HepG2 (cell line): Measurements from ENCODE around the gene C12orf60. TPM values are rescaled to one million over a fixed set of nuclear protein-coding genes. Genes with fewer than 3 reads are reported as not detected.

ENCODE experiments used
- ATAC-seq: fragments of 200-7000 bp; cut with Tn5 transposase; 3 replicates; pipeline ENCODE4 v1.9.1; 2020; ENCODE audit warnings: mild to moderate bottlenecking, moderate library complexity
- BruUV-seq: library from RNA; stranded (reverse); fragments of 400-500 nt; replicated peaks from 2 replicates; lab custom pipeline; 2021; lab: Mats Ljungman, UMichigan
- CTCF ChIA-PET: fragments of 300-600 bp; formaldehyde crosslinking; extraction: SDS; loops from one replicate; lab custom pipeline; 2021; ENCODE audit warnings: low total read pairs, inconsistent platforms, low intra/inter-chr PET ratio; lab: Yijun Ruan, JAX
- POLR2A ChIA-PET: fragments of 350-600 bp; sonication (Branson Sonifier 250); formaldehyde crosslinking; loops from one replicate; lab custom pipeline; 2020; ENCODE audit warnings: antibody characterized with exemption, inconsistent platforms; lab: Yijun Ruan, JAX
- DNase-seq: peaks from one replicate; pipeline ENCODE4 v3.0.0-alpha.2; 2015; ENCODE audit warnings: low spot score
- FAIRE-seq: peaks from 3 replicates; lab custom pipeline; 2011; peaks lifted over from hg19 to GRCh38; lab: Jason Lieb, UNC
- H2AFZ ChIP-seq: one replicate; pipeline ENCODE4 v1.6.1; 2011; ENCODE audit warnings: low read length, inconsistent platforms
- H3K27ac ChIP-seq: fragments of 300-600 bp; 3 replicates; pipeline ENCODE4 v1.8.0; 2011; ENCODE audit warnings: mixed run types, mild to moderate bottlenecking, mixed read lengths, low read length, inconsistent platforms; ENCODE audit not compliant: insufficient read depth; ENCODE audit errors: extremely low read length
- H3K27me3 ChIP-seq, 2 experiments: fragments of 200-600 bp in 1 of 2; 2 replicates in 1 of 2; 3 replicates in 1 of 2; pipeline versions ENCODE4 v1.6.0 to v1.8.0; 2011; ENCODE audit warnings: low read length in 2 of 2, mild to moderate bottlenecking in 2 of 2, moderate library complexity in 2 of 2, inconsistent platforms in 1 of 2; ENCODE audit not compliant: insufficient read depth in 2 of 2, control insufficient read depth in 1 of 2
- H3K36me3 ChIP-seq, 2 experiments: fragments of 200-600 bp in 1 of 2; replicated peaks in 1 of 2; 2 replicates in 1 of 2; 3 replicates in 1 of 2; pipeline versions ENCODE4 v1.5.1 to v1.8.0; 2011; ENCODE audit warnings: low read length in 2 of 2, inconsistent platforms in 1 of 2; ENCODE audit not compliant: insufficient read depth in 2 of 2, control insufficient read depth in 1 of 2
- H3K4me1 ChIP-seq: 2 replicates; pipeline ENCODE4 v1.5.1; 2012; ENCODE audit warnings: low read length, inconsistent platforms; ENCODE audit not compliant: insufficient read depth
- H3K4me2 ChIP-seq: 2 replicates; pipeline ENCODE4 v1.6.0; 2011; ENCODE audit warnings: low read depth, low read length, inconsistent platforms
- H3K4me3 ChIP-seq, 3 experiments: fragments of 200-600 bp in 1 of 3; sonication (generic), shearing (Covaris generic) in 1 of 3; replicated peaks in 1 of 3; 2 replicates each; pipeline ENCODE4 v1.5.1; 2011 to 2016; ENCODE audit warnings: low read length in 3 of 3, inconsistent platforms in 2 of 3, low read depth in 2 of 3, mild to moderate bottlenecking in 2 of 3, control low read depth in 1 of 3, mixed read lengths in 1 of 3; ENCODE audit not compliant: insufficient read depth in 1 of 3
- H3K79me2 ChIP-seq: one replicate; pipeline ENCODE4 v1.6.1; 2011; ENCODE audit warnings: low read length, inconsistent platforms; ENCODE audit not compliant: insufficient read depth
- H3K9ac ChIP-seq: 2 replicates; pipeline ENCODE4 v1.6.0; 2011; ENCODE audit warnings: mild to moderate bottlenecking, low read depth, low read length, inconsistent platforms; ENCODE audit not compliant: insufficient read depth
- H3K9me3 ChIP-seq: 2 replicates; pipeline ENCODE4 v1.5.1; 2012; ENCODE audit warnings: mild to moderate bottlenecking, low read length
- H4K20me1 ChIP-seq: 2 replicates; pipeline ENCODE4 v1.6.0; 2011; ENCODE audit warnings: inconsistent platforms, mild to moderate bottlenecking, low read length, moderate library complexity; ENCODE audit not compliant: insufficient read depth
- CHD2 ChIP-seq: IDR thresholded peaks from 2 replicates; pipeline ENCODE4 v1.6.1; 2011; ENCODE audit warnings: low read depth, low read length, improper control_type of control experiment
- GZF1 ChIP-seq: sonication (generic); formaldehyde crosslinking; IDR thresholded peaks from 2 replicates; pipeline ENCODE4 v1.5.1; 2020; ENCODE audit warnings: mild to moderate bottlenecking, missing genetic modification reagents
- HOXA5 ChIP-seq: sonication (generic); formaldehyde crosslinking; IDR thresholded peaks from 2 replicates; pipeline ENCODE4 v1.4.0; 2020; ENCODE audit warnings: missing genetic modification reagents
- KDM1A ChIP-seq: IDR thresholded peaks from 2 replicates; pipeline ENCODE4 v1.6.1; 2016; ENCODE audit warnings: missing compliant biosample characterization
- MTA1 ChIP-seq: sonication (generic); formaldehyde crosslinking; IDR thresholded peaks from 2 replicates; pipeline ENCODE4 v1.4.0; 2020; ENCODE audit warnings: missing genetic modification reagents, mild to moderate bottlenecking, borderline replicate concordance
- RFX1 ChIP-seq: fragments of 450-650 bp; IDR thresholded peaks from 2 replicates; pipeline ENCODE4 v1.6.1; 2017
- ZC3H4 ChIP-seq: sonication (generic); formaldehyde crosslinking; IDR thresholded peaks from 2 replicates; pipeline ENCODE4 v1.4.0; 2020; ENCODE audit warnings: missing genetic modification reagents, borderline replicate concordance
- ZNF451 ChIP-seq: sonication (generic); formaldehyde crosslinking; IDR thresholded peaks from 2 replicates; pipeline ENCODE4 v1.5.0; 2020; ENCODE audit warnings: mild to moderate bottlenecking, missing genetic modification reagents
- ZNF496 ChIP-seq: sonication (generic); formaldehyde crosslinking; IDR thresholded peaks from 2 replicates; pipeline ENCODE4 v1.8.1; 2023; ENCODE audit warnings: mild to moderate bottlenecking, moderate library complexity, missing genetic modification reagents; ENCODE audit not compliant: insufficient replicate concordance
- ZNF549 ChIP-seq: sonication (generic); formaldehyde crosslinking; IDR thresholded peaks from 2 replicates; pipeline ENCODE4 v1.5.0; 2020; ENCODE audit warnings: missing genetic modification reagents
- ZNF724P ChIP-seq: sonication (generic); formaldehyde crosslinking; IDR thresholded peaks from 2 replicates; pipeline ENCODE4 v1.8.0; 2022; ENCODE audit warnings: missing genetic modification reagents, borderline replicate concordance
- WGBS: methylation state at CpG from one replicate; pipeline ENCODE4 v1.1.6; 2017; ENCODE audit warnings: low lambda C conversion rate; 5-methylcytosine and 5-hydroxymethylcytosine counted together
- in situ Hi-C: cut with HindIII; loops from 2 replicates; pipeline ENCODE4 v1.10.0; 2017; ENCODE audit warnings: low pct_unique_long_range_greater_than_20kb; ENCODE audit not compliant: extremely low pct_ligation_motif_present
- intact Hi-C: fragments of 100-400 bp; cut with micrococcal nuclease; formaldehyde crosslinking; loops from one replicate; pipeline ENCODE4 v1.10.0; 2022; ENCODE audit not compliant: unreplicated experiment
- polyA plus RNA-seq, 8 experiments: library from polyadenylated mRNA; depleted of rRNA in 3 of 8; stranded (reverse) in 7 of 8; unstranded in 1 of 8; fragments of >200 nt; fragmentation: Illumina TruSeq in 4 of 8; extraction: Trizol in 4 of 8; gene quantifications; 2 replicates each; pipeline versions ENCODE4 v1.2.1 to v1.2.3, GENCODE V29; 2011 to 2016; ENCODE audit warnings: low read depth in 4 of 8, missing spikeins in 1 of 8, mixed read lengths in 1 of 8; ENCODE audit not compliant: insufficient read depth in 1 of 8
- total RNA-seq, 5 experiments: library from RNA; depleted of rRNA; stranded (reverse); fragments of >200 nt; fragmentation: Illumina TruSeq; extraction: Trizol; gene quantifications; 2 replicates each; pipeline ENCODE4 v1.2.3, GENCODE V29; 2016; ENCODE audit warnings: low read depth in 1 of 5
- TF ChIP-seq, protein P1 (sequence below): sonication (generic); formaldehyde crosslinking; IDR thresholded peaks from 2 replicates; pipeline ENCODE4 v1.4.0; 2020; ENCODE audit warnings: mild to moderate bottlenecking, missing genetic modification reagents
- TF ChIP-seq, protein P2 (sequence below): sonication (generic); formaldehyde crosslinking; IDR thresholded peaks from 2 replicates; pipeline ENCODE4 v1.4.0; 2020; ENCODE audit warnings: missing genetic modification reagents

C12orf60 gene
- total and polyA plus RNA-seq, 2 of the 13 experiments (the other 11 are each of a cell fraction or from before 2014, with no cell fraction given) = 0.55 to 1.4 TPM

DNA sequence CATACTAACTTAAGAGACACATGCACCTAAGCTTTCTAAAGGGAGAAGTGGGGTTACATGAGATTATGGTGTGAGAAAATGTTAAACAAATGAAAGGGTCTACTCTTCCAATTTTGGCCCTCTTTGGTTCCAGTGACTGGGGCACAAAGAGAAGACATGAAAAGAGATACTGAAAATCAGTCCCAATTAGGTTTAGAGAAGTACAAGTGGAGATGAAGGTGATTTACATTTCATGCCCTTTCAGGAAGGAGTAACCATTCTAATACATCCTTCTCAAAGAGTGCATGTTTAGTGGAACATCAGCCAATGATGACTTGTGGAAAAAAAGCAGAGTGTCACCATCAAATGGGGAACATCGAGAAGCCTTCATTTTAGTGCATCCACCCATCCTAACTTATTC is 67.8 kb downstream of the C12orf60 start (continued):
- TF ChIP-seq, protein P1, sequence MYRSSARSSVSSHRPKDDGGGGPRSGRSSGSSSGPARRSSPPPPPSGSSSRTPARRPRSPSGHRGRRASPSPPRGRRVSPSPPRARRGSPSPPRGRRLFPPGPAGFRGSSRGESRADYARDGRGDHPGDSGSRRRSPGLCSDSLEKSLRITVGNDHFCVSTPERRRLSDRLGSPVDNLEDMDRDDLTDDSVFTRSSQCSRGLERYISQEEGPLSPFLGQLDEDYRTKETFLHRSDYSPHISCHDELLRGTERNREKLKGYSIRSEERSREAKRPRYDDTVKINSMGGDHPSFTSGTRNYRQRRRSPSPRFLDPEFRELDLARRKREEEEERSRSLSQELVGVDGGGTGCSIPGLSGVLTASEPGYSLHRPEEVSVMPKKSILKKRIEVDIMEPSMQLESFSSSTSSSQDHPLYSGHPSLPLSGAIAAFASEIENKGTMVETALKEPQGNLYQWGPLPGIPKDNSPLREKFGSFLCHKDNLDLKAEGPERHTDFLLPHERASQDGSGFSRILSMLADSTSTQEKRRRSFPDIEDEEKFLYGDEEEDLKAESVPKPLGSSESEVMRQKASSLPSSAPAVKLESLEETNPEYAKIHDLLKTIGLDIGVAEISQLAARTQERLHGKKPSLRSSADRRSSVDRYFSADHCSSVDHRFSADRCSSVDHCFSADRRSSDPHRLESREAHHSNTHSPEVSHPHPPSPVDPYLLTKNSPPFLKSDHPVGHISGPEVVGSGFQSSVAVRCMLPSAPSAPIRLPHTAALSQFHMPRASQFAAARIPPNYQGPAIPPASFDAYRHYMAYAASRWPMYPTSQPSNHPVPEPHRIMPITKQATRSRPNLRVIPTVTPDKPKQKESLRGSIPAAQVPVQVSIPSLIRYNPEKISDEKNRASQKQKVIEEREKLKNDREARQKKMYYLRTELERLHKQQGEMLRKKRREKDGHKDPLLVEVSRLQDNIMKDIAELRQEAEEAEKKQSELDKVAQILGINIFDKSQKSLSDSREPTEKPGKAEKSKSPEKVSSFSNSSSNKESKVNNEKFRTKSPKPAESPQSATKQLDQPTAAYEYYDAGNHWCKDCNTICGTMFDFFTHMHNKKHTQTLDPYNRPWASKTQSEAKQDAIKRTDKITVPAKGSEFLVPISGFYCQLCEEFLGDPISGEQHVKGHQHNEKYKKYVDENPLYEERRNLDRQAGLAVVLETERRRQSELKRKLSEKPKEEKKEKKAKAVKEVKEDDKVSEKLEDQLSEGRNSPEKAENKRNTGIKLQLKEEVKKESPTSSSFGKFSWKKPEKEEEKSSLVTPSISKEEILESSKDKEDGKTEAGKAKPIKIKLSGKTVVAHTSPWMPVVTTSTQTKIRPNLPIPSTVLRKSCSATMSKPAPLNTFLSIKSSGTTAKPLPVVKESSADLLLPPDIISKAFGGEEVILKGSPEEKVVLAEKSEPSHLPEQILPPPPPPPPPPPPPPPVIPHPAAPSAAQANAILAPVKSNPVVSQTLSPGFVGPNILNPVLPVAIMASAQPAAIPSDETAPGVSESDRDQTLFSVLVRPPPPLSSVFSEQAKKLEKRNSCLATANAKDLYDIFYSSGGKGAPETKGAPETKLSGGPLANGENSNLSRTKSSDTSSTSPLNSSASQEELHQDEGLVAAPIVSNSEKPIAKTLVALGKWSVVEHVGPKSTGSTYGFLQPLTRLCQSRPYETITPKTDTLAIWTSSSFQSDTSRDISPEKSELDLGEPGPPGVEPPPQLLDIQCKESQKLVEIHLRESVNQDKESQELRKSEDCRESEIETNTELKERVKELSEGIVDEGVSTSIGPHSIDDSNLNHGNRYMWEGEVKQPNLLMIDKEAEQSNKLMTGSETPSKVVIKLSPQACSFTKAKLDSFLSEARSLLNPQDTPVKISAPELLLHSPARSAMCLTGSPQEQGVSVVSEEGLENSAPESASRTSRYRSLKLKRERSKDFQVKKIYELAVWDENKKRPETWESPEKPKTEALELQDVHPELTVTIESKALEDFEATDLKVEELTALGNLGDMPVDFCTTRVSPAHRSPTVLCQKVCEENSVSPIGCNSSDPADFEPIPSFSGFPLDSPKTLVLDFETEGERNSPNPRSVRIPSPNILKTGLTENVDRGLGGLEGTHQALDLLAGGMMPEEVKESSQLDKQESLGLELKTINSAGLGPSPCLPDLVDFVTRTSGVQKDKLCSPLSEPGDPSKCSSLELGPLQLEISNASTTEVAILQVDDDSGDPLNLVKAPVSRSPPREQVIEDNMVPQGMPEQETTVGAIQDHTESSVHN = no peak
- TF ChIP-seq RFX1 = no peak
- TF ChIP-seq ZC3H4 (CRISPR knock-in tag) = no peak
- no peak for TF ChIP-seq ZNF549 (CRISPR knock-in tag)
- TF ChIP-seq ZNF496 (CRISPR knock-in tag) = no peak
- no peak for TF ChIP-seq CHD2

DNA sequence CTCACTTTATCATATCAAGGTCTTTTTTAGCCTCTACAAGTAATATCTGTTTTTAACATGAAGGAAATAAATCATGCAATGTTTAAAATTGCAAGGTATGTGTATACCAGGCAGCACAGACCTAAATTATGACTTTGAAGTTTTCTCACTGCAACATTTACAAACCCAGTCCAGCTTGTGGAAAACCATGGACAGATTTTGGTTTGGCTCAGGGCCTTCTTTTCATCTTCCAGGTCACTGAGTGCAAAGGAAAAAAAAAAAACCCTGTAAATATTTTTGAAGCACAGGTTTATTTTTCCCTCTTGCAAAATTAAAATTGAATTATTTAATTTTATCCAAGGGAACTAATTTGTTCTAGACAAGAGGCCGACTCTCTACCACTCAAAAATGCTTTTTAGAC is 68.4 kb downstream of the C12orf60 start:
- no TSS peak for BruUV-seq
- Histone ChIP-seq H3K27me3 (no peaks in the 10 kb centered on the region), H4K20me1 (no peaks in the 10 kb centered on the region), H3K27ac (no peak overlapping the region), H3K79me2 (no peaks in the 10 kb centered on the region), H2AFZ (no peak overlapping the region), H3K4me1 (no peaks in the 10 kb centered on the region), H3K36me3 (no peaks in the 10 kb centered on the region), H3K4me2 (no peak overlapping the region), H3K9me3 (no peaks in the 10 kb centered on the region), H3K9ac (no peak overlapping the region), H3K4me3 (no peak overlapping the region)
- 3% methylated on average over 1 of the region's 1 CpG for WGBS
- no peak for FAIRE-seq
- intact Hi-C loops = no loop called here
- ATAC-seq = no peak
- in situ Hi-C loops = no loop called here
- DNase-seq = no peak
- POLR2A ChIA-PET = no interaction called here
- CTCF ChIA-PET = no interaction called here
- TF ChIP-seq ZNF451 (no peak), GZF1 (no peak), ZNF724P (CRISPR knock-in tag) (no peak), HOXA5 (CRISPR knock-in tag) (no peak), MTA1 (CRISPR knock-in tag) (no peak), KDM1A (CRISPR knock-in tag) (no peak)
- TF ChIP-seq, protein P2, sequence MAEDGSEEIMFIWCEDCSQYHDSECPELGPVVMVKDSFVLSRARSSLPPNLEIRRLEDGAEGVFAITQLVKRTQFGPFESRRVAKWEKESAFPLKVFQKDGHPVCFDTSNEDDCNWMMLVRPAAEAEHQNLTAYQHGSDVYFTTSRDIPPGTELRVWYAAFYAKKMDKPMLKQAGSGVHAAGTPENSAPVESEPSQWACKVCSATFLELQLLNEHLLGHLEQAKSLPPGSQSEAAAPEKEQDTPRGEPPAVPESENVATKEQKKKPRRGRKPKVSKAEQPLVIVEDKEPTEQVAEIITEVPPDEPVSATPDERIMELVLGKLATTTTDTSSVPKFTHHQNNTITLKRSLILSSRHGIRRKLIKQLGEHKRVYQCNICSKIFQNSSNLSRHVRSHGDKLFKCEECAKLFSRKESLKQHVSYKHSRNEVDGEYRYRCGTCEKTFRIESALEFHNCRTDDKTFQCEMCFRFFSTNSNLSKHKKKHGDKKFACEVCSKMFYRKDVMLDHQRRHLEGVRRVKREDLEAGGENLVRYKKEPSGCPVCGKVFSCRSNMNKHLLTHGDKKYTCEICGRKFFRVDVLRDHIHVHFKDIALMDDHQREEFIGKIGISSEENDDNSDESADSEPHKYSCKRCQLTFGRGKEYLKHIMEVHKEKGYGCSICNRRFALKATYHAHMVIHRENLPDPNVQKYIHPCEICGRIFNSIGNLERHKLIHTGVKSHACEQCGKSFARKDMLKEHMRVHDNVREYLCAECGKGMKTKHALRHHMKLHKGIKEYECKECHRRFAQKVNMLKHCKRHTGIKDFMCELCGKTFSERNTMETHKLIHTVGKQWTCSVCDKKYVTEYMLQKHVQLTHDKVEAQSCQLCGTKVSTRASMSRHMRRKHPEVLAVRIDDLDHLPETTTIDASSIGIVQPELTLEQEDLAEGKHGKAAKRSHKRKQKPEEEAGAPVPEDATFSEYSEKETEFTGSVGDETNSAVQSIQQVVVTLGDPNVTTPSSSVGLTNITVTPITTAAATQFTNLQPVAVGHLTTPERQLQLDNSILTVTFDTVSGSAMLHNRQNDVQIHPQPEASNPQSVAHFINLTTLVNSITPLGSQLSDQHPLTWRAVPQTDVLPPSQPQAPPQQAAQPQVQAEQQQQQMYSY (CRISPR knock-in tag) = no peak
